ENCODE data around the gene MFAP3. TPM values are rescaled to one million over a fixed set of nuclear protein-coding genes. Genes with fewer than 3 reads are reported as not detected.
"Not testable (repeated sequence)": the region's sequence is repeated elsewhere in the genome, so short reads cannot be mapped to it uniquely, and the experiment has no call there.

The MFAP3 gene
- total RNA-seq, 2 donors from 2014 or later = 34.3 to 72.4 TPM

- no peak for TF ChIP-seq CTCF (IDR thresholded peaks at IDR 0.05)
- Histone ChIP-seq H3K4me1 (peaks cover 0 to 4% of the 10 kb centered on the region in 2 donors), H3K27ac (peak overlapping the region; percentile 1 to 44), H3K4me3 (no peak overlapping the region), H3K36me3 (peaks cover 9% of the 10 kb centered on the region), H3K27me3 (no peaks in the 10 kb centered on the region), H3K9me3 (no peaks in the 10 kb centered on the region)
- DNase-seq (ENCODE audit: low spot score) = no peak
Observed at GRCh38 chr5:154015071-154015693, 23.6 kb upstream of the MFAP3 start.

DNA sequence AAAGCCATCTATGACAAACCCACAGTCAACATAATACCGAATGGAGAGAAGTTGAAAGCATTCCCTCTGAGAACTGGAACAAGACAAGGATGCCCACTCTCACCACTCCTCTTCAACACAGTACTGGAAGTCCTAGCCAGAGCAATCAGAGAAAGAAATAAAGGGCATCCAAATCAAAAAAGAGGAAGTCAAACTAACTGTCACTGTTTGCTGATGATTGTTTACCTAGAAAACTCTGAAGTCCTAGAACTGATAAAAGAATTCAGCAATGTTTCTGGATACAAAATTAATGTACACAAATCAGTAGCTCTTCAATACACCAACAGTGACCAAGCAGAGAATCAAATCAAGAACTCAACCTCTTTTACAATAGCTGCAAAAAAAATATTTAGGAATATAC is 19.8 kb upstream of the MFAP3 start:
- DNase-seq (ENCODE audit: low spot score); H3K9me3 ChIP-seq; H3K36me3 ChIP-seq; H3K4me1 ChIP-seq; H3K27ac ChIP-seq; H3K27me3 ChIP-seq; H3K4me3 ChIP-seq: not testable (repeated sequence)

DNA sequence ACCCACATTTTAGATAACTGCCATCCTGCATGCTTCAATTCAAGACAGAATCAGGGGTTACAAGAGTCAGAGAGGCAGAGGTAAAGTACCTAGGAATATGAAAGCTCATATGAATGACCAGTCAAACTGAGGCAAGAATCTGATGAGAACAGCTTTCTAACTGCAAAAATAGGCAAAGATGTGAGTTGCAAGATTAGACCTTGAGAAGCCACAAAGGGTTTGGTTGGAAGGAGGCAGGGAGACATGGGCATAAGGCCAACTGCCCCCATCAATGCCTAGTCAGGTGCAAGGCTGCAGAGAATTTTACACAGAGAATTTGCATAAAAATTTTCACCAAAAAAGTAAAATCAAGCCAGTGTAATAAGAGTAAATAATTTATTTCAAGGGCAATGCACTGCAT is 12.8 kb upstream of the MFAP3 start:
- Histone ChIP-seq H3K27me3 (no peaks in the 10 kb centered on the region), H3K27ac (no peak overlapping the region), H3K4me3 (no peak overlapping the region), H3K36me3 (peaks cover 44% of the 10 kb centered on the region), H3K4me1 (no peaks in the 10 kb centered on the region), H3K9me3 (no peaks in the 10 kb centered on the region)
- no peak for TF ChIP-seq CTCF (IDR thresholded peaks at IDR 0.05)
- DNase-seq (ENCODE audit: low spot score) = no peak

DNA sequence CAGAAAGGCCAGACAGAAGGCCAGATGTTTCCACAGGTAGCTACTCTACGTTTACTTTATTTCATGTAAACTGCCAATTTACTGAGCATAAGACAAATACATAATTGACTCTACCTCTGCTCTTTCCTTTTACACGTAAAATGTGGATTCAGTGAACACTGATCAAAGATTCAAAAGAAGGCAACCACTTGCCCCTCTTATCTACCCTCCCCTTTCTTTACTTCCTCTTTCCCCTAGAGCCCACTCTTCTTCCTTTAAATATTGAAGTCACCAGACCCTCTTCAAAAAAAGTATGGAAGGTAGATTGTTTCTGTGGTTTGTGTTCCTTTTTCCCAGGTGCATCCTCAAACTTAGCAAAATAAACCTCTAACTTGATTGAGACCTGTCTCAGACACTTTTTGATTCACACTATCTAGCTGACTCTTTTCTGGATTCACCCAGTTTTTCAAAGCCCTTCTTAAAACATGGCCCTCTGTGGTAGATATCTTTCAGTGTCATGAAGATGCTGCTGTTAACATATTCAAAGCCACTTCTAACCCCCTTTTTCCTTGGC is 6.8 kb upstream of the MFAP3 start:
- peaks cover 0 to 7% of the 10 kb centered on the region in 2 donors for H3K4me1 ChIP-seq
- H3K27me3 ChIP-seq = no peaks in the 10 kb centered on the region
- DNase-seq (ENCODE audit: low spot score) = no peak
- no peak for TF ChIP-seq CTCF (IDR thresholded peaks at IDR 0.05)
- H3K27ac ChIP-seq = no peak overlapping the region
- H3K9me3 ChIP-seq = no peaks in the 10 kb centered on the region
- no peak overlapping the region for H3K4me3 ChIP-seq
- H3K36me3 ChIP-seq = peaks cover 35% of the 10 kb centered on the region

DNA sequence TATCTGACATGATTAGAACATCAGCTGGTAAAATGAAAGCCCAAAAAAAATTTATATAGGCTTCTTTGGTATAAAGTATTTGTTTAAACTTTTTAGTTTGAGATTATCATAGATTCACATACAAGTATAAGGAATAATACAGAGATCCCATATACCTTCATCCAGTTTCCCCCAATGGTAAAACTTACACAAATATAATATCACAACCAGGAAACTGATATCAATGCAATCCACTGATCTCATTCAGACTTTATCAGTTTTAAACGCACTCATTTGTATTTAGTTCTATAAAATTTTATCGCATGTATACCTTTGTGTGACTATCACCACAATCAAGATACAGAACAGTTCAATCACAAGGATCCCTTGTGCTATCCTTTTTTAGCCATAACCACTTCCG is 3.8 kb upstream of the MFAP3 start:
- H3K4me1 ChIP-seq = peaks cover 0 to 26% of the 10 kb centered on the region in 2 donors
- no peak overlapping the region for H3K4me3 ChIP-seq
- no peaks in the 10 kb centered on the region for H3K9me3 ChIP-seq
- H3K36me3 ChIP-seq = peaks cover 13% of the 10 kb centered on the region
- no peak for DNase-seq (ENCODE audit: low spot score)
- no peaks in the 10 kb centered on the region for H3K27me3 ChIP-seq
- TF ChIP-seq CTCF (IDR thresholded peaks at IDR 0.05) = no peak
- H3K27ac ChIP-seq = no peak overlapping the region

GRCh38 chr5:154038261-154038706 is 483 bp upstream of the MFAP3 start:
- H3K27ac ChIP-seq = peak overlapping the region; percentile 90 to 92
- peaks cover under 1% of the 10 kb centered on the region for H3K36me3 ChIP-seq
- DNase-seq (ENCODE audit: low spot score) = no peak
- H3K4me1 ChIP-seq = peaks cover 0 to 55% of the 10 kb centered on the region in 2 donors
- H3K9me3 ChIP-seq = no peaks in the 10 kb centered on the region
- H3K27me3 ChIP-seq = no peaks in the 10 kb centered on the region
- H3K4me3 ChIP-seq = peak overlapping the region; percentile 77 to 80
- no peak for TF ChIP-seq CTCF (IDR thresholded peaks at IDR 0.05)
